Muscle layer of duodenum (tissue), 2 donors: Measurements from ENCODE around the gene PTGES2.

Source experiments
- H3K27ac ChIP-seq: one replicate; pipeline ENCODE4 v1.7.0; 2013; ENCODE audit warnings: mild to moderate bottlenecking, low read length
- H3K27me3 ChIP-seq: one replicate; pipeline ENCODE4 v1.7.0; 2013; ENCODE audit warnings: low read depth, mild to moderate bottlenecking, control low read depth, low read length
- H3K36me3 ChIP-seq, 2 donors: one replicate each; pipeline ENCODE4 v1.7.0; 2013; ENCODE audit warnings: low read length in 2 of 2, control low read depth in 1 of 2, mild to moderate bottlenecking in 1 of 2; ENCODE audit not compliant: insufficient read depth in 2 of 2, control insufficient read depth in 1 of 2
- H3K4me1 ChIP-seq, 2 donors: one replicate each; pipeline ENCODE4 v1.7.0; 2013; ENCODE audit warnings: low read length in 2 of 2, mild to moderate bottlenecking in 2 of 2, control low read depth in 1 of 2, moderate library complexity in 1 of 2; ENCODE audit not compliant: insufficient read depth in 2 of 2, control insufficient read depth in 1 of 2
- H3K4me3 ChIP-seq, 2 donors: one replicate each; pipeline ENCODE4 v1.7.0; 2013; ENCODE audit warnings: low read length in 2 of 2, low read depth in 1 of 2, mild to moderate bottlenecking in 1 of 2
- H3K9me3 ChIP-seq, 2 donors: one replicate each; pipeline ENCODE4 v1.7.0; 2013; ENCODE audit warnings: low read length in 2 of 2, control low read depth in 1 of 2, mild to moderate bottlenecking in 1 of 2; ENCODE audit not compliant: control insufficient read depth in 1 of 2
- donor health status: healthy.

Gene PTGES2

GRCh38 chr9:128121924-128122808, 5.4 kb downstream of the PTGES2 start:
- H3K9me3 ChIP-seq, result no peaks in the 10 kb centered on the region
- H3K36me3 ChIP-seq, result peaks cover 8 to 41% of the 10 kb centered on the region in 2 donors
- no peak overlapping the region for H3K4me3 ChIP-seq

GRCh38 chr9:128121466-128121810, 6.1 kb downstream of the PTGES2 start:
- Histone ChIP-seq H3K27me3 (no peaks in the 10 kb centered on the region), H3K4me1 (peaks cover 19 to 23% of the 10 kb centered on the region in 2 donors), H3K27ac (no peak overlapping the region), H3K36me3 (peaks cover 8 to 41% of the 10 kb centered on the region in 2 donors), H3K9me3 (no peaks in the 10 kb centered on the region), H3K4me3 (no peak overlapping the region)

More at GRCh38 chr9:128121924-128122808, 5.4 kb downstream of the PTGES2 start:
- H3K4me1 ChIP-seq, result peaks cover 19 to 28% of the 10 kb centered on the region in 2 donors
- no peaks in the 10 kb centered on the region for H3K27me3 ChIP-seq
- H3K27ac ChIP-seq, result no peak overlapping the region

GRCh38 chr9:128120741-128121465, 6.6 kb downstream of the PTGES2 start:
- Histone ChIP-seq H3K4me1 (peaks cover 13 to 18% of the 10 kb centered on the region in 2 donors), H3K27ac (no peak overlapping the region), H3K4me3 (no peak overlapping the region), H3K9me3 (no peaks in the 10 kb centered on the region), H3K36me3 (peaks cover 8 to 41% of the 10 kb centered on the region in 2 donors), H3K27me3 (no peaks in the 10 kb centered on the region)

- Histone ChIP-seq H3K4me1 (peaks cover 7 to 11% of the 10 kb centered on the region in 2 donors), H3K9me3 (no peaks in the 10 kb centered on the region), H3K36me3 (peaks cover 8 to 41% of the 10 kb centered on the region in 2 donors), H3K27ac (no peak overlapping the region), H3K4me3 (no peak overlapping the region), H3K27me3 (no peaks in the 10 kb centered on the region)
These were observed 7.3 kb downstream of the PTGES2 start for GRCh38 chr9:128120061-128120740.

- H3K27ac ChIP-seq, result no peak overlapping the region
- peaks cover 0 to 7% of the 10 kb centered on the region in 2 donors for H3K4me1 ChIP-seq
- H3K9me3 ChIP-seq, result no peaks in the 10 kb centered on the region
- no peaks in the 10 kb centered on the region for H3K27me3 ChIP-seq
- H3K36me3 ChIP-seq, result peaks cover 4 to 35% of the 10 kb centered on the region in 2 donors
- no peak overlapping the region for H3K4me3 ChIP-seq
These were observed 8.4 kb downstream of the PTGES2 start for GRCh38 chr9:128118971-128119665.

- H3K27me3 ChIP-seq, result no peaks in the 10 kb centered on the region
- H3K27ac ChIP-seq, result no peak overlapping the region
- no peaks in the 10 kb centered on the region for H3K9me3 ChIP-seq
- H3K4me3 ChIP-seq, result no peak overlapping the region
- peaks cover 0 to 7% of the 10 kb centered on the region in 2 donors for H3K4me1 ChIP-seq
- H3K36me3 ChIP-seq, result peaks cover 4 to 36% of the 10 kb centered on the region in 2 donors
These were observed 9.1 kb downstream of the PTGES2 start for GRCh38 chr9:128118472-128118857.

- H3K36me3 ChIP-seq, result peaks cover 4 to 34% of the 10 kb centered on the region in 2 donors
- no peaks in the 10 kb centered on the region for H3K9me3 ChIP-seq
- H3K27me3 ChIP-seq, result no peaks in the 10 kb centered on the region
- H3K4me3 ChIP-seq, result no peak overlapping the region
- no peak overlapping the region for H3K27ac ChIP-seq
- peaks cover 0 to 7% of the 10 kb centered on the region in 2 donors for H3K4me1 ChIP-seq
These were observed 9.7 kb downstream of the PTGES2 start for GRCh38 chr9:128117613-128118471.

- Histone ChIP-seq H3K27me3 (no peaks in the 10 kb centered on the region), H3K4me3 (no peak overlapping the region), H3K9me3 (no peaks in the 10 kb centered on the region), H3K4me1 (peaks cover 0 to 7% of the 10 kb centered on the region in 2 donors), H3K27ac (peak overlapping the region; percentile 51), H3K36me3 (peaks cover 4 to 20% of the 10 kb centered on the region in 2 donors)
These were observed 11.1 kb downstream of the PTGES2 start for GRCh38 chr9:128116104-128117083.

GRCh38 chr9:128115187-128116103, 12.1 kb downstream of the PTGES2 start:
- H3K27ac ChIP-seq, result peak overlapping the region; percentile 62
- H3K9me3 ChIP-seq, result no peaks in the 10 kb centered on the region
- H3K4me3 ChIP-seq, result no peak overlapping the region
- peaks cover 0 to 7% of the 10 kb centered on the region in 2 donors for H3K4me1 ChIP-seq
- H3K27me3 ChIP-seq, result no peaks in the 10 kb centered on the region
- peaks cover 0 to 11% of the 10 kb centered on the region in 2 donors for H3K36me3 ChIP-seq
